Colon (tissue), 2 donors: ENCODE measurements around the gene KHDC1L.
"Not testable (repeated sequence)": the region's sequence is repeated elsewhere in the genome, so short reads cannot be mapped to it uniquely, and the experiment has no call there.

Source experiments
- FAIRE-seq: peaks from 2 replicates; lab custom pipeline; 2012; peaks lifted over from hg19 to GRCh38; lab: Jason Lieb, UNC
- donor health status: control.
- donor health status: control.

The KHDC1L gene

GRCh38 chr6:73225396-73225795, at the start of gene KHDC1L:
KHDC1L (minus strand) TSS chr6:73225496; CDS start chr6:73225408, 88 bp downstream.
- no peak for FAIRE-seq

- not testable (repeated sequence) for FAIRE-seq
These were observed 44.0 kb upstream of the KHDC1L start for GRCh38 chr6:73269296-73269695.

GRCh38 chr6:73268896-73269295, 43.6 kb upstream of the KHDC1L start:
- not testable (repeated sequence) for FAIRE-seq

GRCh38 chr6:73264446-73264845, 39.1 kb upstream of the KHDC1L start:
- no peak for FAIRE-seq

GRCh38 chr6:73263570-73263909, 38.2 kb upstream of the KHDC1L start:
- no peak for FAIRE-seq

- FAIRE-seq, result no peak
These were observed 37.6 kb upstream of the KHDC1L start, which contains the start of gene KHDC1 for GRCh38 chr6:73262671-73263569. KHDC1 (minus strand) TSS chr6:73263196; CDS start chr6:73242517, 20,679 bp downstream.

GRCh38 chr6:73258721-73259120, 33.4 kb upstream of the KHDC1L start:
- FAIRE-seq, result no peak

GRCh38 chr6:73254323-73254722, 29.0 kb upstream of the KHDC1L start:
- FAIRE-seq, result not testable (repeated sequence)

GRCh38 chr6:73252703-73253102, 27.4 kb upstream of the KHDC1L start:
- no peak for FAIRE-seq

- no peak for FAIRE-seq
These were observed 24.7 kb upstream of the KHDC1L start for GRCh38 chr6:73250016-73250415.

GRCh38 chr6:73248192-73248903, 23.1 kb upstream of the KHDC1L start:
- FAIRE-seq, result no peak

GRCh38 chr6:73242001-73242400, 16.7 kb upstream of the KHDC1L start:
- FAIRE-seq, result no peak

- no peak for FAIRE-seq
These were observed 15.4 kb upstream of the KHDC1L start for GRCh38 chr6:73240730-73241129.

- no peak for FAIRE-seq
These were observed 11.0 kb upstream of the KHDC1L start for GRCh38 chr6:73236144-73236750.

- FAIRE-seq, result no peak
These were observed 9.4 kb upstream of the KHDC1L start for GRCh38 chr6:73234733-73235132.

- FAIRE-seq, result not testable (repeated sequence)
These were observed 8.7 kb upstream of the KHDC1L start for GRCh38 chr6:73233971-73234370.

- FAIRE-seq, result no peak
These were observed 7.8 kb upstream of the KHDC1L start for GRCh38 chr6:73233048-73233447.

- no peak for FAIRE-seq
These were observed 6.7 kb upstream of the KHDC1L start for GRCh38 chr6:73231986-73232391.

- no peak for FAIRE-seq
These were observed 2.4 kb upstream of the KHDC1L start for GRCh38 chr6:73227606-73228255.

- no peak for FAIRE-seq
These were observed 8.4 kb downstream of the KHDC1L start for GRCh38 chr6:73216859-73217258.

- no peak for FAIRE-seq
These were observed 16.2 kb downstream of the KHDC1L start for GRCh38 chr6:73209117-73209516.

GRCh38 chr6:73207221-73207837, 18.0 kb downstream of the KHDC1L start:
- no peak for FAIRE-seq
